ENCODE data around the gene EPB41L4B.

EPB41L4B gene

DNA sequence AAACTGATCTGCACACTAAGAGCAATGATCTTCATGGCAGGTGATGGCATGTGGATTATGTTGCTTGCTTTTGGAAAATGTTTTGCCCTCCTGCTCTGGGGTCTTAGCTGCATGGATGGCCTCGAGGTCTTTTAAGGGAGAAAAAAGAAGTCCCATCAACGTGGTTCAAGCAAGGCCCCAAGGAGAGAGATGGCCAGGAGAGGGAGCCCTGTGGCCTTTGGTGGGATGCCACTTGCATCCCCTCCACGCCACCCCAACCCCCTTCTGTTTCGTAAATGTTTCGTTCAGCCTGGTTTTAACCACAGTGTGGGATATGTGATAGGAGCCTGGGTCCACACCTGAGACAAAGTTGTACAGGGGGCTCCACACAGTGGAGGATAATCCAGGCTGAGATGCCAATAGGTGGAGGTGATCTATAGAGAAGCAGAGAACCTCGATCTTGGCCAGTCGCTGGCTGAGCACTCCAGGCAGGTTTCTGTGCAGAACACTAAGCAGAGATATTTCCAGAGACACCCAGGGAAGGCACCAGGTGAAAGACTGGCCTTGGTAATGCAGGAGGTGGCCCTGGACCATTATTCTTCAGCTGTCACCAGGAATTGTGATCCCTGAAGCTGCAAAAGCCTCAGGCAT is 128.0 kb downstream of the EPB41L4B start:
- no peak for DNase-seq

DNA sequence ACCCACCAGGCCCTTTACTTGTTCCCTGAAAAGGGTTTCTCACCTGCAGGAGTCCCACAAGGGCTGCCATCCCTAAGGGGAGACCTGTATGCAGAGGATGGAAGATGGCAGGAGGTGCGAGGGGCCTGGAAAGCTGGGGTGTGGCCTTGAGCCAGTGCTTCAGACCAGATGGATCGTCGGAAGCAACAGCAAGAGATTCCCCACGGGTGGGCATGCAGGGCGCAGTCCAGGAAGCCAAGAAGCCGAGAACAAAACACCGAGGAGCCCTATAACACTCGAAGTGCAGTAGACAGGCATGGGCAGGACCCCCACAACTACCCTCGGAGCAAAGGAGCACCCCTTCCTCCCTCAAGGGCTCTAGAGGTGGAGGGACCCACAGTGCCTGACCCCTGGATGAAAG is 129.1 kb downstream of the EPB41L4B start:
- DNase-seq = no peak

DNA sequence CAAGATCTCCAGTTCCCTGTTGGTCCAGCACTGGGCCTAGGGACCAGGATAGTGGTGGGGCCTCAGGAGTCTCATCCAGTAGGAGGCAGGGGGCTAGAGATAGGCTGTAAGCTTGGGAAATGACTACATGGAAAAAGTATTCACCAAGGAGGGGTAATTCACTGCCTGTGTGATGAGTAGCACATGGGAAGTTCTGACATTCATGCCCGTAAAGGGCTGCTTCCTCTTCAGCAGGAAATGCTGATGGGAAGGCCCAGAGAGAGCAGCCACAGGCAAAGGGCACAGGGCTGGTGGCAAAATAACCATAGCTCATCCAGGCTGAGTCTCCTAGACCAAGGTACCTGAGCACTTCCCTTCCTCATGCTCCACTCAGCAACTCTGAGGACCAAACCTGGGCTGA is 130.7 kb downstream of the EPB41L4B start:
- no peak for DNase-seq

DNA sequence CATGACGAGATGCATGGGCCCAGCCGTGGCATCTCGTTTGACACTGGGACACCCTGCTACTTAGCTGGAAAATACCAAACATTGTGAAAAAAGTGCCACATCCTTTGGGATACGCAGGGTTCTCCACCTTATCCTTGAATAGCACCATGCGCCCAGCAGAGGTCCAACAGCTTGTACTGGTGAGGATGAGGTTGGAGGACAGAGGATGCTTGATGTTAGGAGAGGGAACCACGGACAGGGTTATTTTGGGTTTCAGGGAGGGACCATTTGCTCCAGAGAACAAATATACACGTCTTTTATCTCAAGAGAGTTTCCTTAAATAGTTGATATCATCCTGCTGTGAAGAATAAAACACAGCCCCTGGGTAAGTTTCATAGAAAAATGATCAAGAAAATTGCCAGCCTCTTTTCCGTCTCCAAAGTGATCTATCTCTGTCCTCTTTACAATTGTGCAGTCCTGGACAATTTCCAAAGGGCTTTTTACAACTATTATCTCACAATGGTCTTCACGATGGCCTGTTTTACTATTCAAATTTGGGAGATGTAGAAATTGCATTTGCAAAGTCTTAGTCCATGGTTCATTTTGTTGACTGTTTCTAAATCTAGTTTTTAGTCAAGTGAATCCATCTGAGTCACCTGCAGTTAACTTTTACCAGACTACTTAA is 133.9 kb downstream of the EPB41L4B start:
- no peak for DNase-seq

DNA sequence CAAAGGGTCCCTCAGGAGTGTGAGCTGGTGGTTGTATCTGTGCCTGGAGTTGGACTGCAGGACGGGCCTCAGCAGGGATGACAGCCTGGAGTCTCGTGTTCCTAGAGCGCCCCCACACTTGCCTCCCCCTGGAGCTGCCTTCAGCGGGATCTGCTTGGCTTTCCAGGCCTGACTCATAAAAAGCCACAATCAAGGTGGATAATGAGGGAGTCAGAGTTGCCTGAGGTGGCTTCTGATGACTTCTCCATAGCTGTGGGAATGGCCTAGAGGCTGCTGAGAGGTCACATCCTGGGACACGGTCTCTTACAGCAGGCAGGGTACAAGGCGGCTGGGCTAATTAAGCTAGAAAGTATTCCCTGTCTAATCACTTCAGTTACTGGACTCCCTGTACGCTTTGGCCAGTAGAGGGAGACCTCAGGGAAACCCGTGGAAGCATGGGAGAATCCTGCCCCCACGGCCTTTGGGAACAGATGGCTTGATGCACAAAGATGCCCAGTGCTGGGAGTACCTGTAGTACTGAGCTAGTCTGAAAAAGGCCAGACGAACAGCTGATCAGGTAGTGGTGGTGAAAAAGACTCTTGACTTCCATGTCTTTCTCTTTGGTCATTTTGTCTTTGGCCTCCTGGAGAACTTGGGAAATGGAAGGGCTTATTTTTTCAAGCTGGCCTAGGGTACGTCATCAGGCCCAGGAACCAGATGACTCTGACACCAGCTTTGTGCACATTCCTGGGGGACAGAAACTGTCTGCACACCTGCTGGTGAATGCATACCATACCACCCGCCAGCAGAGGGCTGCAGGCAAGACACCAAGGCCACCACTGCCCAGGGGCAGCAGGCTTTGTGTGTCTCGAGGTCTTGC is 137.7 kb downstream of the EPB41L4B start:
- no peak for DNase-seq

DNA sequence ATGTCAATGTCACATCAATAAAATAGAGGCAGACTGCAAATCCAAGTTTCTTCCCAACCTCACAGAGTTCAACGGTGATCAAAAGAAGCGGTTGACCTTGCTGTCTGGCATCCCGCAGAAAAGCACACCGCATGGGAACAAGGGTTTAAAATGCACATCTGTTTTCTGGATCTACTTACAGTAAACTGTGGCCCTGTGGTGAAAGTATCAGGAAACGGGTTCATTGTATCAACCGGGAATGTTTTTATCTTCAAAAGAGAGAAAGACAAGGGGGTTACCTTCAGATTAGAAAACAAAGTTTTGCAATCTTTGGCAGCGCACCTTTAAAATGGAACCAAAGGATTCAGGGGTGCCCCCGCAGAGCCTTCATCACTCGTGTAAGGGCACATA is 138.3 kb downstream of the EPB41L4B start:
- no peak for DNase-seq

DNA sequence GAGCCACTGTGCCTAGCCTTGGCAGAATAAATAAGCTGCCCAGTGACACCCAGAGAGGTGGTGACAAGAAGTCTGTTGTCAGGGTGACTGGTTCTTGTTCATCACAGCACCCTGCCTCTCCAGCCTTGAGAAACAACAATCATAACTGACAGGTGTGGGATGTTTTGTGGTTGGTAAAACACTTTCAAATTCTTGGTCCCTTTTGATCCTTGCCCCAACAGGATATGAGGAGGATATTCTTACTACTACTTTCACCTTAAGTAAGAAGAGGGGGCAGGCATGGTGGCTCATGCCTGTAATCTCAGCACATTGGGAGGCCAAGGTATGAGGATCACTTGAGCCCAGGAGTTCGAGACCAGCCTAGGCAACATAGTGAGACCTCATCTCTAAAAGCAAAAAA is 139.6 kb downstream of the EPB41L4B start:
- DNase-seq = no peak

DNA sequence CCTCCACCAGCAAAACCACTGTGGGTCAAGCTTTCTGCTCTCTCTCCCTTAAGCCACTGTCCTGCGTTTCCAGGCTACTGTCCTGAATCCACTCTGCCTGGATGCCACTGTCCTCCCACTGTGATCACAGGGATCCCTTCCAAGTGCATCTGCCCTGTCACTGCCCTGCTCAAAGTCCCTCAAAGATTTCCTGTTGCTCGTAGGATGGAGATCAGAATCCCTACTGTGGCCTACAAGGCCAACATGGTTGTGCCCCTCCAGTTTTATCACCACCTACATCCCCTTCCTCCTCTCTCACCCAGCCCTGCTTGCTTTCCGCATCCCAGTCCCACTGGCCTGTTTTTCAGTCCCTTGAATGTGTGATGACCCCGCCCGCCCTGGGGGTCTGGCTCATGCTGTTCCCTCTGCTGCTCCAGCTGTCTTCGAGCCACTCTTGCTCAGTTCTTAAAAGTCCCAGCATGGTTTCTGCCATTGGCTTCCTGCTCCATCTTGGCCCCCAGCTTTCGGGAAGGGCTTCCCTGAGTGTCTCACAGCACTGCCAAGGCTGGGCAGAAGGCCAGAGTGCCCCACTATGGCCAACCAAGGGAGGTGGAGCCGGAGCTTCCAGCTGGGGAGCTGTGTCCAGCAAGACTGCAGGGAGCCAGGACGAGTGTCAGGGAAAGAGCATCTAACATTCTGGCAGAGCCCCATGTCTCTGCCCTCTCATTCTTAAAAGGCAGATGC is 140.9 kb downstream of the EPB41L4B start:
- no peak for DNase-seq

DNA sequence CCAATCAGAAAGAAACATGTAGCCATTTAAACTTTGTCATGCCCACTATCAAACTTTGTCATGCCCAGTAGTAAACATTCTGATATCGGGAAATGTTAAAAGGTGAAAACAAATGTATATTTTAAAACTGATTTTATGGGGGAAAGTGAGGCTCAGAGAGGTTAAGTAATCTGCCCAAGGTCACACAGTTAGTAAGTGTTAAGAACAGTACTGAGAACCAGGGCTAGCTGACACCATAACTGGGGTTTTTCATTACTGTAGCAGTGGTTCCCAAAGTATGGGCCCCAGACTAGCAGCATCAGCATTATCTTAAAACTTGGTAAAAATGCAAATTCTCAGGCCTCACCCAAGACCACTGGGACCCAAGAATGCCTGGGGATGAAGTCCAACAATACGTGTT is 143.9 kb downstream of the EPB41L4B start:
- no peak for DNase-seq

DNA sequence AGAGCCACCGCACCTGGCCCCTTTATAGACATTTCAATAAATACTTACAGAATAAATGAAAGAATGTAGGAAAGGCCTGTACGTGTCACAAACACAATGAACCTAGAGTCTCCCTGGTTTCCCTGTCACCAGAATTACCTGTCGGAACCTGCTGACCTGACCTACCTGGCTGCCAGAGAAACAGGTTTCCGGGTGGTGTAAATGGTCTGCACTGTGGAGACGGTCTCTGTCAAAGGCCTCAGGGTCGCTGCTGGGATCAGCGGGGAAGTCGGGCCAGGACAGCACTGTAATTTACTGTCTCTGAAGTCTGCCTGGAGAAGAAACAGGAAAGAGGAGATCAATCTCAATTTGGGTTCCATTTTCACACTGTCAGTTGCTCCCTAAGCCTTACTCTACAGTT is 144.5 kb downstream of the EPB41L4B start:
- no peak for DNase-seq

DNA sequence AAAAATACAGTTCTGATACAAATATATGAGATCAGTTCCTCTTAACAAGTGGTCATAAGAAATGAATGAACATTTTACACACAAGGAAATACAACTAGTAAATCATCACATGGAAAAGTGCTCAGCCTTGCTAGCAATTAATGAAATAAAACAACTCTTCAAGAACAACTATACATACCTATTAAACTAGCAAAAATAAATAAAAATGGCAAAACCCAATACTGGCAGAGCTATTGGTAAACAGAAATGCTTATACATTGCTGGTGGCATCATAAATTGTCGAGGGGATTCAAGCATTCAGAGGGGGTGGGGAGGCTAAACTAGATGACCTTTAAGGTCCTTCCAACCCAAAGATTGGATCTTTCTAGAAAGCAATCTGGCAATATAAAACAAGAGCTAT is 147.9 kb downstream of the EPB41L4B start:
- no peak for DNase-seq

DNA sequence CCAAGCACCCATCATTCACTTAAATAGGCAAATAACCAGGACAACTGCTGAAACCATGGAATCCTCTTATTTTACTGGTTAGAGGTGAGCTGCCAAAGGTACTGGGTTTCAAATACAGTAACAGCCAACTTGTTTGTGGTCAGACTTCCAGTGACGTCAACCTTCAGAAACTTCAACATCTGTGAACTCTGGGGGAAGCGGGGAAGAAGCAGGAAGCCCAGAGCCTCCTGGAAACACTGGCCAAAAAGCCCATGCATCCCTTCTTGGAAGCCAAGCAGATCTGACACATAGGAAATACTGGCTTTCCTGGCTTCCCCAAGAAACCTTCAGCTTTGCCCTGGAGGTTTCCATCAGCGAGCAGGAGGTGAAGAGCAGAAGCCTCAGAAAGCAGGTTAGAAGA is 148.9 kb downstream of the EPB41L4B start:
- no peak for DNase-seq

DNA sequence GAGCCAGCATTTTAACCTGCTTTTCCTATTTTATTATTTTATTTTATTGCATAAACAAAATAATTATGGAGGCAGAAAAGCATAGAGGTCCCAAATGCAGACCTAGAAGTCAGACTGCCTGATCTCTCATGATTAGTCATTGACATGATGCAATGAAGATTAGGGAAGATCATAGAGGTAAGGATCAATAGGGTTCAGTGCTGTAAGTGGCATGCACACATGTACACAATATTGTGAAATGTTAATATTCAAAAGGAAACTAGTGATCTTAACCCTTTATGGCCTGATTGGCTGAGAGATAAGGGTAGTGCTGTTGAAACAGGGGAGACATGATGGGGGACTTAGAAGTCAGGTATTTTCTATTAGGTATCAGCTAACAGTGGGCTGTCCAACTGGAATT is 152.7 kb downstream of the EPB41L4B start:
- no peak for DNase-seq

DNA sequence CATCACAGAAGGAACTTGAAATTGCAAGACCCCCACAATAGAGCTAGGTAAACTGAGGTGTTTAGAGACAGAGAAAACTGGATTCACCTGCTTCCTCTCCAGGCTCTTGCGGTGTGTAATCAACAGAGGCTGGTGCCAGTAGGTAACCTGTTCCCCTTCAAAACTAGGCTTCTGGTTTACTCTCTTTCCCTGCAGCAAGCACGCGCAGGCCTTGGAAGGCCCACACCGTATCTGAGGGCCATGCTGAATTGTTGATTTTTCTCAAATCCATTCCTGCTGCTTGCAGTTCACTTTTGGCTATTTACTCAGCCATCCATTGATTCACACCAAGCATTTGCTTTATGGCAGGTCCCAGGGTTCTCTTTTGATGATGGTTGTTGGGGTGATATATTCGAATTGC is 153.1 kb downstream of the EPB41L4B start:
- DNase-seq = no peak

DNA sequence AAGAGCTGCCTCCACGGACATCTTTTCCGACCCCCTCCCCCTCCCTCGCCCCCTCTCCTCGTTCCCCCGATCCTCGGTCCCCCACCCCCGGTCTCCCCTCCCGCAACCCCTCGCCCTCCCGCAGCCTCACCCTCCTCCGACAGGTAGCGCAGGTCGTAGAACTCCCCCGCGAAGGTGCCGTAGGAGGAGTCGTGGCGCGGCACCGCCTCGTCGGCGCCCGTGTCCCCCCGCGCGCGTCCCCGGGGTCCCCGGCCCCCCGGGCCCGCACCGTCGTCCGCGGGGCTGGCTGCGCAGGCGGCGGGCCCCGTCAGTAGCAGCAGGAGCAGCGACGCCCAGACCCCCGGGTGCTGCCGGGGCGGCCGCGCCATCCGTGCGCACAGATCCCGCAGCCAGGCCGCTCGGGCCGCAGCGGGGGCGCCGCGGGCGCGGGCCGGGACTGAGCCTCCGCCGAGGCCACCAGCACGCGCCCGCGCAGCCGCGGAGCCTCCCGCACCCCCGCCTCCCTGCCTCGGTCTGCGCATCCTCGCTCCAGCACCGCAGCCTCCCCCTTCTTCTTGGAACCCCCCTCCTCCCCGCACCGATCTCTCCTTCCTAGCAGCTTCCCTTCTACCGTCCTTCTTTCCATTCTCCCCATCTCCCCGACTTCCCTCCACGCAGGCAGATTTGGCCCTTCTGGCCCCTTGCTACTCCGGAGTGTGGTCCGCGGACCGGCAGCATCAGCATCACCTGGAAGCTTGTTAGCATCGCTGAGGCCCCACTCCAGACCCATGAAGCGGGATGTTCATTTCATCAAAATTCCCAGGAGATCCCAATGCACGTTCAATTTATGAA is 153.9 kb downstream of the EPB41L4B start, which contains the start of gene FRRS1L:
FRRS1L (minus strand) TSS at position 479 of the 831 bp plus-strand sequence; CDS start at position 368, 111 bp downstream.
- DNase-seq = peak; percentile 25

DNA sequence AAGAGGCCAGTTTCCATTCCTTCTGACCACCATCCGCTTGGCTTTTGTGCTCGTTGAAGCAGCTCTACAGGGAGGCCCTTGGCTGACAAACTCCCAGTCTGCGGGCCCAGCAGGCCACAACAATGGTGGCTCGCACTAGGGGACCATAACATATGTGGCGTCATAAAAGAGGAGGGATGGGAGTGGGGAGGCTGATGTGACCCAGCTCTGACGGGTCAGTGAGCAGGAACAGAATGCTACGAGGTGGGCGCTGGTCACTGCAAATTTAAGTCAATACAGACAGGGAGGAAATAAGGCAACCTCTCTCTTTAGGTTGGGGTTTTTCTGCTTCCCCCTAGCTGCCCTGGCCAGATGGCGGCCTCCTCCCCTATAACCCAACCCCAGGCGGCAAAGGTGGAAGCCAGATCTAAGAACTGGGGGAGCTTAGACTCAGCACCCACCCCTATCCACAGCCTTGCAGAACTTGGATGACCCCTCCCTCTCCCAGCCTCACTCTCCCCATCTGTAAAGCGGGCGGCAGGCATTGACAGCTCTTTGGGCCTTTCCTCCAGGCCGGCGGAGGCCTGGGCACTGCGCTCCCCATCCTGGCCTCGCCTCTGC is 154.6 kb downstream of the EPB41L4B start:
- DNase-seq = no peak

DNA sequence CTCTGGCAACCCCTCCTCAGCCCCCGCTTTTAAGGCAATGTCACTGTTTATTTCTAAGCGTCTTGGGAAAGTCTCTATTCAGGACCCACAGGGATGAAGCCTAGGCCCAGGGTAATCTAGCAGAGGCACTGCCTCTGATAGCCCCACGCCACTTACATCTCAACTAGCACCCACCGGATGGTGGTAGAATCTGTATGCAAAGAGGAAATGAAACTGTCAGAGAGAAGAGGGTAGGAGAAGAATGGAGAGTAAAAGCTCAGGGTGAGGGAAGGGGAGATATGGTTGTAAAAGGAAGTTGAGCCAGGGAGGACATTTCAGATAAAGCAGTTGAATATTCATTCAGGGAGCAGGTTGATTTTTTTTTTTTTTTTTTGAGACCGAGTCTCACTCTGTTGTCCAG is 156.8 kb downstream of the EPB41L4B start:
- no peak for DNase-seq

DNA sequence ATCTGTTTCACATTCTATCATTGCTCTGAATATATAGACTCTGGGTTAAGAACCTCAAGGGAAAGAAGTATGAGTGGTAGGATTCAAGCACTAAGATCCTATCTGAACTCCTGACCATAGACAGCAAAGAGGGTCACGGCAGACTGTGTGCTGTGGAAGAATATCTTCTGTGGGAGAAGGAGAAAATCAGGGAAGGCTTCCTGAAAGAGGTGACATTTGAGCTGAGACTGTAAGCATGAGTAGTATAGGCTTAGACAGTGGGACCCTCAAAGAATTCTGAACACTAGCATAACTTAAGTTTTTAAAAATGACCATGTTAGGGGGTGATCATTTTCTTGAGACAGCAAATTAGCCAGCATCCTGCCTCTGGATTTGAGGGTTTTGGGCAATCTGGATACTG is 157.7 kb downstream of the EPB41L4B start:
- DNase-seq = no peak

DNA sequence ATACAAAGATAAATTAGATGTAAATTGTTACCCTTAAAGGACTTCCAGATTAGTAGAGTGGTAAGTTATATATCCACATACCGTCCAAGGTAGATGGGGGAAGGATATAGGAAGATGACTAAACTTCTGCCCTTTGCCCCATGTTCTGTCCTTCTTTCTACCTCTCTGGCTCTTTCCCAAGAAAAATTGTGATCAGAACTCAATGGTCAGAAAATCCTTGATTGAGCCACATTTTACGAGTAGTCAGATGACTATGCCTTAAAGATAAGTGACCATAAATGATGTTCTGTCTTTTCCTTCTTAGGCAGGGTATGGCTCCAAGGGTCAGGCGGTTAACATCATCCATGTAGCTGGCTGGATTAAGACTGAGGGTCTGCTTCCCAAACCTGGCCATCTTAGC is 158.2 kb downstream of the EPB41L4B start:
- DNase-seq = no peak

DNA sequence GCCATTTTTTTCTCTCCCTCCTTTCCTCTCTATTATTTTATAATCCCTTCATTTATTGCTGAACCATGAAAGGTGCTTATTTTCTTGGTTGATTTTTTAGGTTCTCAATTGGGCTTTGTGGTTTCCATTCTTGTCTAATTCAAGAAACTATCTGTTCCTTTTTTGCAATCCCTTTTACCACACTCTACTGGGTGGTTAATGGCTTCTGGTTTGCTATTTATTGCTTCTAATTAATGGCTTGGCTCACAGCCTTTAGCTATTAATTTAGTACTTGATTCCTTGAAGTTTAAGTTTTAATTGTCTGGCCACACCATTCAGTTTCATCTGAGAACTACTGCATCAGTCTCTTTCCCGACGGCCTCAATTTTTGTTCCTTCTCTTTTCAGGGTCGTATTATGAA is 159.4 kb downstream of the EPB41L4B start:
- DNase-seq = no peak

DNA sequence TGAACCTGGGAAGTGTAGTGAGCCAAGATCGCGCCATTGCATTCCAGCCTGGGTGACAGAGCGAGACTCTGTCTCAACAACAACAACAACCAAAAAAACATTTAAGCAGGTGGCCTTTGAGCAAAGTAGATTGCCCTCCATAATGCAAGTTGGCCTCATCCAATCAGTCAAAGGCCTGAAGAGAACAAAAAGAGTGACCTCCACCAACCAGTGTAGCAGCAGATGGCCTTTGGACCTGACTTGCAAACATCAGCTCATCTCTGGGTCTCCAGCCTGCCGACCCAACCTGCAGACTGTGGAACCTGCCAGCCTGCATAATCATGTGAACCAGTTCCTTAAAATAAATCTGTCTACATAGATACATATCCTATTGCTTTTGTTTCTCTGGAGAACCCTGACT is 161.3 kb downstream of the EPB41L4B start:
- DNase-seq = no peak

DNA sequence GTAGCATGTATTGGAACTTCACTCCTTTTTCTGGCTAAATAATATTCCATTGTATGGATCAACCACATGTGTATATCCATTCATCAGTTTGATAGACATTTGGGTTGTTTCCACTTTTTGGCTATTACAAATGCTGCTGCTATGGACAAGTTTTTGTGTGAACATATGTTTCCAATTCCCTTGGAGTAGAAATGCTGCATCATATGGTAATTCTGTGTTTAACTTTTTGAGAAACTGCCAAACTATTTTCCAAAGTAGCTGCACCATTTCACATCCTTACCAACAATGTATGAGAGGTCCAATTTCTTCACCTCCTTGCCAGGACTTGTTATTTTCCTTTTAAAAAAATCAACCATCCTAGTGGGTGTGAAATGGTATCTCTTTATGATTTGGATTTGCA is 162.2 kb downstream of the EPB41L4B start:
- DNase-seq = no peak
